SK-MEL-5 (cell line): Measurements from ENCODE around the gene LGALS3. TPM values are rescaled to one million over a fixed set of nuclear protein-coding genes. Genes with fewer than 3 reads are reported as not detected.

ENCODE experiments used
- total RNA-seq: library from RNA; depleted of rRNA; stranded (reverse); fragments of >200 nt; shearing (Covaris generic); gene quantifications from 2 replicates; pipeline ENCODE4 v1.2.3, GENCODE V29; 2014; rRNA removed

LGALS3 gene
- total RNA-seq, 1 experiment from 2014 or later, result 2,048 TPM

Other genes with a start within 250 kb of the LGALS3 start
- gene GCH1, start 226.4 kb upstream of the LGALS3 start, total RNA-seq, result 2.7 and 3.9 TPM in 2 replicates
- 13.6 and 16.7 TPM in 2 replicates for gene WDHD1, start 102.2 kb upstream of the LGALS3 start, total RNA-seq
- gene SOCS4, start 102.0 kb upstream of the LGALS3 start, total RNA-seq, result 15.7 and 16.4 TPM in 2 replicates
- gene MAPK1IP1L, start 77.6 kb upstream of the LGALS3 start, total RNA-seq, result 55.1 and 56.4 TPM in 2 replicates
- 29.2 and 31.1 TPM in 2 replicates for gene DLGAP5, start 62.3 kb downstream of the LGALS3 start, total RNA-seq
- gene FBXO34, start 142.2 kb downstream of the LGALS3 start, total RNA-seq, result 14.2 and 15.6 TPM in 2 replicates